ENCODE results near the gene PRSS57.

DNA sequence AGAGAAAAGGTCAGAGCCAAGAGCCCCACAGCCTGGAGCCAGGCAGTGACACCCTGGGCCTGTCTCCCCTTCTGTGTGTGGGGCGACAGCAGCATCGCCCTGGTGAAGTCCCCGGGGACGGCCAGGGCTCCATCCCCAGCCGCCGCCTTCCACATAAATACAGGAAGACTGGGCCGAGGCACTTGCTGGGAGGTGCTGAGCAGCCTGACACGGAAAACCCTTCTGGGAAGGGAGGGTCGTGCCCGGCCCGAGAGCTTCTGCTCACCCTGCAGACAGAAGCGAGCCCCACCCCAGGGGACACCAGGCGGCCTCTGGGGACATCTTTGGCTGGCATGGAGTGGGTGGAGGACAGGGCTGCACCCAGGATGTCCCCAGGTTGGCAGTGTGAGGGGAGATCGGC lies 50.5 kb downstream of the PRSS57 start:
- no peak for TF ChIP-seq CTCF (IDR thresholded peaks at IDR 0.05; ENCODE audit: low read length)
- TF ChIP-seq EZH2 (optimal IDR thresholded peaks at IDR 0.05; ENCODE audit: low read depth, low read length): no peak
